Natural killer cell (primary cell): ENCODE data around the gene RDH11. TPM values are rescaled to one million over a fixed set of nuclear protein-coding genes. Genes with fewer than 3 reads are reported as not detected.

Experiments used
- ATAC-seq, 3 donors: fragments of 150-1000 bp in 2 of 3; fragments of 200-7000 bp in 1 of 3; cut with Tn5 transposase; 1 replicate in 1 of 3; 2 replicates in 2 of 3; pipeline ENCODE4 v1.10.0; 2021; ENCODE audit warnings: mild to moderate bottlenecking in 2 of 3, moderate library complexity in 2 of 3
- DNase-seq, 2 donors: peaks; one replicate each; pipeline versions ENCODE4 v3.0.0 to v3.0.0-alpha.2; 2013 to 2021; ENCODE audit warnings: mixed read lengths in 1 of 2
- H3K27ac ChIP-seq: one replicate; pipeline ENCODE4 v1.5.1; 2013; ENCODE audit warnings: mild to moderate bottlenecking, low read length
- H3K27me3 ChIP-seq: one replicate; pipeline ENCODE4 v1.6.1; 2013; ENCODE audit warnings: low read length; ENCODE audit not compliant: control insufficient read depth, insufficient read depth
- H3K36me3 ChIP-seq: one replicate; pipeline ENCODE4 v1.6.1; 2013; ENCODE audit warnings: low read length; ENCODE audit not compliant: control insufficient read depth, insufficient read depth
- H3K4me1 ChIP-seq: one replicate; pipeline ENCODE4 v1.6.1; 2013; ENCODE audit warnings: low read length; ENCODE audit not compliant: control insufficient read depth, insufficient read depth
- H3K4me3 ChIP-seq: one replicate; pipeline ENCODE4 v1.5.1; 2013; ENCODE audit warnings: low read length
- H3K9me3 ChIP-seq: one replicate; pipeline ENCODE4 v1.6.1; 2013; ENCODE audit warnings: low read length; ENCODE audit not compliant: control insufficient read depth, insufficient read depth
- H3K27ac Mint-ChIP-seq, 2 donors: one replicate each; pipeline ENCODE4 v1.8.0; 2022; ENCODE audit warnings: mild to moderate bottlenecking in 2 of 2, mixed read lengths in 2 of 2, moderate library complexity in 1 of 2
- H3K27me3 Mint-ChIP-seq, 2 donors: one replicate each; pipeline ENCODE4 v1.8.0; 2022; ENCODE audit warnings: low read depth in 2 of 2, mixed read lengths in 2 of 2
- H3K36me3 Mint-ChIP-seq: one replicate; pipeline ENCODE4 v1.8.0; 2022; ENCODE audit warnings: mixed read lengths
- H3K4me1 Mint-ChIP-seq, 2 donors: one replicate each; pipeline ENCODE4 v1.8.0; 2022; ENCODE audit warnings: mixed read lengths in 2 of 2
- H3K4me3 Mint-ChIP-seq: one replicate; pipeline ENCODE4 v1.8.0; 2022; ENCODE audit warnings: mild to moderate bottlenecking, moderate library complexity, mixed read lengths
- H3K9me3 Mint-ChIP-seq, 2 donors: one replicate each; pipeline ENCODE4 v1.8.0; 2022; ENCODE audit warnings: mixed read lengths in 2 of 2
- CTCF ChIP-seq: fragments of 200-600 bp; IDR thresholded peaks from one replicate; pipeline ENCODE4 v1.8.0; 2022; ENCODE audit warnings: antibody characterized with exemption
- WGBS: methylation state at CpG from one replicate; pipeline ENCODE4 v1.1.7; 2013; ENCODE audit warnings: missing lambda C conversion rate; ENCODE audit not compliant: insufficient coverage; 5-methylcytosine and 5-hydroxymethylcytosine counted together
- intact Hi-C: fragments of 100-400 bp; cut with micrococcal nuclease; formaldehyde crosslinking; loops from one replicate; pipeline ENCODE4 v1.14.2; 2022
- total RNA-seq, 4 donors: library from RNA; stranded (reverse); fragments of 120-200 nt in 1 of 4; gene quantifications; one replicate each; pipeline versions ENCODE4 v1.2.3 to v1.2.4, GENCODE V29; 2013 to 2022

RDH11 gene
- total RNA-seq, 3 donors from 2014 or later (not counting 1 experiment from before 2014, with no cell fraction given) = 26.5 to 37.4 (median 33.6) TPM

- H3K36me3 ChIP-seq = no peaks in the 10 kb centered on the region
- TF ChIP-seq CTCF = no peak
- no peak for ATAC-seq
- H3K4me3 Mint-ChIP-seq = no peak overlapping the region
- no peaks in the 10 kb centered on the region for H3K36me3 Mint-ChIP-seq
- H3K27me3 Mint-ChIP-seq = peaks cover 7 to 10% of the 10 kb centered on the region in 2 donors
- DNase-seq = no peak
- no peaks in the 10 kb centered on the region for H3K9me3 Mint-ChIP-seq
- intact Hi-C loops = no loop called here
- H3K4me1 Mint-ChIP-seq = no peaks in the 10 kb centered on the region
- H3K4me3 ChIP-seq = no peak overlapping the region
- H3K27ac Mint-ChIP-seq = no peak overlapping the region
- H3K4me1 ChIP-seq = no peaks in the 10 kb centered on the region
- no peaks in the 10 kb centered on the region for H3K9me3 ChIP-seq
- 89% methylated on average over 21 of the region's 21 CpGs for WGBS
- no peak overlapping the region for H3K27ac ChIP-seq
- no peaks in the 10 kb centered on the region for H3K27me3 ChIP-seq
These were observed 33.7 kb upstream of the RDH11 start for GRCh38 chr14:67729072-67729885.

- no peak overlapping the region for H3K27ac Mint-ChIP-seq
- Histone ChIP-seq H3K9me3 (no peaks in the 10 kb centered on the region), H3K4me3 (no peak overlapping the region), H3K27ac (no peak overlapping the region), H3K27me3 (peaks cover 8% of the 10 kb centered on the region), H3K36me3 (no peaks in the 10 kb centered on the region), H3K4me1 (no peaks in the 10 kb centered on the region)
- peaks cover 10 to 19% of the 10 kb centered on the region in 2 donors for H3K27me3 Mint-ChIP-seq
- no peaks in the 10 kb centered on the region for H3K36me3 Mint-ChIP-seq
- no peaks in the 10 kb centered on the region for H3K4me1 Mint-ChIP-seq
- ATAC-seq (no peak), DNase-seq (no peak)
- intact Hi-C loops = no loop called here
- no peaks in the 10 kb centered on the region for H3K9me3 Mint-ChIP-seq
- H3K4me3 Mint-ChIP-seq = no peak overlapping the region
- TF ChIP-seq CTCF = no peak
These were observed 32.7 kb upstream of the RDH11 start for GRCh38 chr14:67728258-67728657.

DNA sequence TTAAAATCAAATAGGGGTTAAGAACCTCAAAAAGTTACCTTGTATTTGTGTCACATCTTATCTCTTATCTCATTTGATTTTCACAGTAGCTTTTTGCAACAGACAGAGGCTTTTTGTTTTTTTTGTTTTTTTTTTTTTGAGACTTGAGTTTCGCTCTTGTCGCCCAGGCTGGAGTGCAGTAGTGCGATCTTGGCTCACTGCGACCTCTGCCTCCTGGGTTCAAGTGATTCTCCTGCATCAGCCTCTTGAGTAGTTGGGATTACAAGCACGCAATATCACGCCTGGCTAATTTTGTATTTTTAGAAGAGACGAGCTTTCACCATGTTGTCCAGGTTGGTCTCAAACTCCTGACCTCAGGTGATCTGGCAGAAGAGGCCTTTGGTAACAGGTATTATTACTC, 31.8 kb upstream of the RDH11 start:
- ATAC-seq = no peak
- Mint-ChIP-seq H3K36me3 (no peaks in the 10 kb centered on the region), H3K27ac (no peak overlapping the region), H3K4me1 (peaks cover 5 to 6% of the 10 kb centered on the region in 2 donors), H3K9me3 (no peaks in the 10 kb centered on the region), H3K4me3 (no peak overlapping the region), H3K27me3 (peaks cover 14 to 25% of the 10 kb centered on the region in 2 donors)
- no peak overlapping the region for H3K27ac ChIP-seq
- no peak for TF ChIP-seq CTCF
- no peaks in the 10 kb centered on the region for H3K9me3 ChIP-seq
- H3K27me3 ChIP-seq = peaks cover 11% of the 10 kb centered on the region
- intact Hi-C loops = no loop called here
- no peak for DNase-seq
- 95% methylated on average over 7 of the region's 7 CpGs for WGBS
- H3K36me3 ChIP-seq = no peaks in the 10 kb centered on the region
- H3K4me3 ChIP-seq = no peak overlapping the region
- H3K4me1 ChIP-seq = no peaks in the 10 kb centered on the region

DNA sequence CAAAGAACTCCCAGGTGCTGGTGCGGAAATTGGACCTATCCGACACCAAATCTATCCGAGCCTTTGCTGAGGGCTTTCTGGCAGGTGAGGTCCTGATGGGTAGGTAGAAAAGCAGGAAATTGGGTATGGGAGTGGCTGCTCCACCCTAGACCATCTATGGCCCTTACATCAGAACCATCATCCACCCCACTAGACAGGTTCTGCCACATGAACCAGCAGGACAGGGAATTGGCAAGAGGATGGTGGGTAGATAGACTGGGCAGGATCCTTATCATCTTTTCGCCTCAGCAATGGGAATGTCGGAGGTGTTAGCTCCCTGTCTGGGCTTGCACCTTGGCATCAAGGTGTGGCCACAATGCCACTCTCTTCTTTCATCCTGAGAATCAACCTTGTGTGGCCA, 29.6 kb upstream of the RDH11 start:
- H3K4me1 ChIP-seq = no peaks in the 10 kb centered on the region
- DNase-seq = no peak
- H3K27ac ChIP-seq = no peak overlapping the region
- Mint-ChIP-seq H3K36me3 (no peaks in the 10 kb centered on the region), H3K27me3 (peaks cover 27 to 43% of the 10 kb centered on the region in 2 donors), H3K27ac (no peak overlapping the region), H3K9me3 (no peaks in the 10 kb centered on the region), H3K4me3 (no peak overlapping the region), H3K4me1 (peaks cover 6 to 12% of the 10 kb centered on the region in 2 donors)
- WGBS = 95% methylated on average over 5 of the region's 5 CpGs
- intact Hi-C loops = no loop called here
- no peak overlapping the region for H3K4me3 ChIP-seq
- H3K36me3 ChIP-seq = no peaks in the 10 kb centered on the region
- ATAC-seq = no peak
- peaks cover 19% of the 10 kb centered on the region for H3K27me3 ChIP-seq
- no peak for TF ChIP-seq CTCF
- H3K9me3 ChIP-seq = no peaks in the 10 kb centered on the region
